Measurements from ENCODE around the gene AOC1. TPM values are rescaled to one million over a fixed set of nuclear protein-coding genes. Genes with fewer than 3 reads are reported as not detected.

The AOC1 gene
- total RNA-seq, 1 donor from 2014 or later: not detected

GRCh38 chr7:150835019-150835418 lies 17.3 kb upstream of the AOC1 start:
- DNase-seq (ENCODE audit: extremely low spot score, unreplicated experiment): no peak
- Mint-ChIP-seq H3K36me3 (ENCODE audit: unreplicated experiment) (no peaks in the 10 kb centered on the region), H3K4me1 (ENCODE audit: unreplicated experiment) (no peaks in the 10 kb centered on the region), H3K27me3 (ENCODE audit: unreplicated experiment) (no peaks in the 10 kb centered on the region), H3K9me3 (ENCODE audit: unreplicated experiment) (peaks cover 10% of the 10 kb centered on the region), H3K4me3 (ENCODE audit: unreplicated experiment) (no peak overlapping the region), H3K27ac (ENCODE audit: unreplicated experiment) (no peak overlapping the region)
- no peak for TF ChIP-seq CTCF (IDR thresholded peaks at IDR 0.05)

- Mint-ChIP-seq H3K27me3 (ENCODE audit: unreplicated experiment) (no peaks in the 10 kb centered on the region), H3K27ac (ENCODE audit: unreplicated experiment) (no peak overlapping the region), H3K4me1 (ENCODE audit: unreplicated experiment) (no peaks in the 10 kb centered on the region), H3K36me3 (ENCODE audit: unreplicated experiment) (no peaks in the 10 kb centered on the region), H3K9me3 (ENCODE audit: unreplicated experiment) (peaks cover 10% of the 10 kb centered on the region), H3K4me3 (ENCODE audit: unreplicated experiment) (no peak overlapping the region)
- DNase-seq (ENCODE audit: extremely low spot score, unreplicated experiment): peak; percentile 74
- no peak for TF ChIP-seq CTCF (IDR thresholded peaks at IDR 0.05)
Observed at GRCh38 chr7:150835702-150836280, 16.5 kb upstream of the AOC1 start.

- Mint-ChIP-seq H3K27ac (ENCODE audit: unreplicated experiment) (no peak overlapping the region), H3K4me1 (ENCODE audit: unreplicated experiment) (no peaks in the 10 kb centered on the region), H3K36me3 (ENCODE audit: unreplicated experiment) (no peaks in the 10 kb centered on the region), H3K27me3 (ENCODE audit: unreplicated experiment) (no peaks in the 10 kb centered on the region), H3K4me3 (ENCODE audit: unreplicated experiment) (no peak overlapping the region), H3K9me3 (ENCODE audit: unreplicated experiment) (no peaks in the 10 kb centered on the region)
- no peak for DNase-seq (ENCODE audit: extremely low spot score, unreplicated experiment)
- TF ChIP-seq CTCF (IDR thresholded peaks at IDR 0.05): no peak
Observed at GRCh38 chr7:150838965-150839650, 13.2 kb upstream of the AOC1 start.

DNA sequence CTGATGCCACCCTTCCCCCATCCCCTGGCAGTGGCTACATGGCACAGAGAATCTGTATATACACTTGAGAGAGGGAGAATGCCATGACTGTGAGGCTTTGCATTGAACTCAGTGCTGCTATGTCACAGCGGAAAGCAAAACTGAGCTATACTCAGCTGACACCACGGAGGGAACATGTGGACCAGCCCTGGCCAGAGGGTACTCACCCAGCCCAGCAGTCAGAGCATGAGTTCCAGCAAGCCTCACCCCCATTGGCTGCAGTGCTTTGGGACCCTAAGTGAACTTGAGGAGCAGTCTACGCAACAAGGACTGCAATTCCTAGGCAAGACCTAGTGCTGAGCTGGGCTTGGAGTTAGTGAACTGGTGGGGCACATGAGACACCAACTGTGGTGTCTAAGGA lies 10.3 kb upstream of the AOC1 start:
- DNase-seq (ENCODE audit: extremely low spot score, unreplicated experiment): peak; percentile 68
- no peak overlapping the region for H3K4me3 Mint-ChIP-seq (ENCODE audit: unreplicated experiment)
- no peaks in the 10 kb centered on the region for H3K9me3 Mint-ChIP-seq (ENCODE audit: unreplicated experiment)
- TF ChIP-seq CTCF (IDR thresholded peaks at IDR 0.05): no peak
- H3K4me1 Mint-ChIP-seq (ENCODE audit: unreplicated experiment): no peaks in the 10 kb centered on the region
- no peak overlapping the region for H3K27ac Mint-ChIP-seq (ENCODE audit: unreplicated experiment)
- peaks cover 2% of the 10 kb centered on the region for H3K27me3 Mint-ChIP-seq (ENCODE audit: unreplicated experiment)
- H3K36me3 Mint-ChIP-seq (ENCODE audit: unreplicated experiment): no peaks in the 10 kb centered on the region

- H3K36me3 Mint-ChIP-seq (ENCODE audit: unreplicated experiment): no peaks in the 10 kb centered on the region
- peak; percentile 57 for DNase-seq (ENCODE audit: extremely low spot score, unreplicated experiment)
- peaks cover 2% of the 10 kb centered on the region for H3K27me3 Mint-ChIP-seq (ENCODE audit: unreplicated experiment)
- H3K27ac Mint-ChIP-seq (ENCODE audit: unreplicated experiment): no peak overlapping the region
- H3K4me3 Mint-ChIP-seq (ENCODE audit: unreplicated experiment): no peak overlapping the region
- no peaks in the 10 kb centered on the region for H3K4me1 Mint-ChIP-seq (ENCODE audit: unreplicated experiment)
- H3K9me3 Mint-ChIP-seq (ENCODE audit: unreplicated experiment): no peaks in the 10 kb centered on the region
- no peak for TF ChIP-seq CTCF (IDR thresholded peaks at IDR 0.05)
Observed at GRCh38 chr7:150842716-150843115, 9.6 kb upstream of the AOC1 start.

All from osteocyte (in vitro differentiated cells).